HG03196 (cell line): ENCODE data around the gene TM4SF18.

Experiments used
- ATAC-seq: cut with Tn5 transposase; IDR thresholded peaks from one replicate; pipeline ENCODE4 v1.9.1; 2021; ENCODE audit not compliant: unreplicated experiment

Gene TM4SF18

GRCh38 chr3:149288655-149289054 is 44.8 kb downstream of the TM4SF18 start:
- no peak for ATAC-seq

- ATAC-seq: no peak
Observed at GRCh38 chr3:149284034-149284433, 49.4 kb downstream of the TM4SF18 start.

DNA sequence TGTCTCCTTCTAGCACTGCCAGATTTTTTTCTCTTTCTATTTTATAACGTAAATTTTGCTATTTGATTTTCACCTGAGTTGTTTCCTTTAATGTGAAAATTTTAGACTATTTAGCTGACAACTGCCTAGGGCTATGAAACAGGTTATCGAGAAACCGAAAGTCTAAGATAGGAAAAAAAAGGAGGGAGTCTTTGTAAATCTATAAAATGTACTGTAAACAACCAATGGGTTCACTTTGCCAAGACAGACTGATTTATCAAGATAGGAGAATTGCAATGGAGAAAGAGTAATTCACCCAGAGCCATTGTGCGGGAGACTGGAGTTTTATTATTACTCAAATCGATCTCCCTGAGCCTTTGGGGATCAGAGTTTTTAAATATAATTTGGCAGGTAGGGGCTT is 50.0 kb downstream of the TM4SF18 start:
- no peak for ATAC-seq

- ATAC-seq: no peak
Observed at GRCh38 chr3:149282836-149283235, 50.6 kb downstream of the TM4SF18 start.

GRCh38 chr3:149282322-149282721 is 51.1 kb downstream of the TM4SF18 start:
- no peak for ATAC-seq

- no peak for ATAC-seq
Observed at GRCh38 chr3:149280671-149281349, 52.6 kb downstream of the TM4SF18 start.

GRCh38 chr3:149278911-149279310 is 54.5 kb downstream of the TM4SF18 start:
- ATAC-seq: no peak

GRCh38 chr3:149277331-149277813 is 56.1 kb downstream of the TM4SF18 start:
- peak; percentile 61 for ATAC-seq

GRCh38 chr3:149276619-149277018 is 56.8 kb downstream of the TM4SF18 start:
- ATAC-seq: no peak

DNA sequence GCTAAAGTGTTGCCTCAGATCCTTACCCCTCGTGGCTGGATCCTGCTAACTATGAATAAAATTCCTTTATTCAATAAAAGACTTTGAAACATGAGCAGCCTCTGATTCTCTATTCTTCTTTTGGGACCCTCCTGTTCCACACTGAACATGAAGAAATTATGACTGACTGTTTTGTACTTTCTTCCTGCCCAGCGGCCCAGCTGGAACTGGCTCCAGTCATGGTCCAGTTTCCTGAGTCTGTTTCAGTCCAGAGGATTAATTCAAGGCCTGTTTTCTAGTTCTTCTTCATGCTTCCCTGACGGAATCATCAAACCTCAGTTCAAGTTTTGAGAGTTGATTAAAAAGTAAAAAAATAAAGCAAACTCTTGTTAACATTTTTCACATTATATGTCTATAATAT is 59.2 kb downstream of the TM4SF18 start:
- no peak for ATAC-seq

GRCh38 chr3:149273096-149273751 is 60.2 kb downstream of the TM4SF18 start:
- peak; percentile 62 for ATAC-seq

- ATAC-seq: no peak
Observed at GRCh38 chr3:149271669-149272068, 61.8 kb downstream of the TM4SF18 start.

DNA sequence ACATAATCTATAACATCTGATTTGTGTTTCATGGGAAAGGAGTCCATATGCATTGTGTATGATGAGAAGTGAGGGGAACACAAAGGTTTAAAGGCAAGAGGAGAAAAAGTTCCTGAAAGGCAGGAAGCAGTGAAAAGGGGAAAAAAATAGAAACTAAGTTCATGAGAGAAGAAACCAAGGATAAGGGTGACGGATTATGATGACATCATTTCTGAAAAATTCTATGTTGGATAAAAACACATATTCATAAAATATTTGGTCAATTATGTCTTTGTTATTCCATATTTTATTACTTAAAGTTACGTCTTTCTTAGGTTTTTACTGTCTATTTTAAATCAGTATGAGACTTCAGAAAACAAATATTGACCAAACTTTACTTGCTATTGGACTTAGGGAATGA is 63.3 kb downstream of the TM4SF18 start:
- ATAC-seq: no peak

DNA sequence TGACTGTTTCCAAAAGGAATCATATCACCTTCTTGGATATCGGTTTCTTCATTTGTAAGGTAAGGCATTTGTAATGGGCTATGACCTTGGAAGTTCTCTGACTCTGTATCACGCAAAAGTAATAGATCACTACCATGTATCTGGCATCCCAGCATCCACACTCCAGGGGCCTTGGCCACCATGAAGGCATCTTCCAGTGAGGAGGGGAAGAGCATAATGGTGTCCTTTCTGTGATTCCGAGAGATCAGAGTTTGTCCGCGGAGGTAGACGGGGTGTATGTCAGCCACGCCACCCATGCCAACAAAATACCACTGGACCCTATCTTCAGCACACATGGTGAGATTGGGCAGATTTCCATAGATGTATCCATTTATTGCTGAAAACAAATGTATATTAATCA is 63.7 kb downstream of the TM4SF18 start:
- no peak for ATAC-seq
